ENCODE results near the gene ACTR5. TPM values are rescaled to one million over a fixed set of nuclear protein-coding genes. Genes with fewer than 3 reads are reported as not detected.

ACTR5 gene
- total RNA-seq, 2 donors from 2014 or later, result 7.9 to 11.2 TPM

DNA sequence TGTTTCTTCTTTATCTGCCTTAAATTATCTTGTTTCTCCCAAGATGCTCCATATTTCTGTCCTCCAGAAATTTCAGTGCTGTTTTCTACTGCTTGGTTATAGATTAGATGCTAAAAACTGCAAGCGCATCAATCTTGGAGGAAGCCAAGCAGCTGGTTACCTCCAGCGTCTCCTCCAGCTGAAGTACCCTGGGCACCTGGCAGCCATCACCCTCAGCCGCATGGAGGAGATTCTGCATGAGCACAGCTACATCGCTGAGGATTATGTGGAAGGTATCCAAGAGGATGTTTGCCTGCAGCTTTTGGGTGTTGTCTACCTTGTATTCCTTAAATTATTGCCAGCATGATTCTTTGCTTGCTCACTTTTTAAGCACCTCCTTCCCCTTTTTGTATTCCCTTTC is 3.8 kb downstream of the ACTR5 start:
- Histone ChIP-seq H3K36me3 (ENCODE audit: control insufficient read depth, insufficient read depth, low read length) (peaks cover 51% of the 10 kb centered on the region), H3K9me3 (ENCODE audit: control insufficient read depth, low read length) (no peaks in the 10 kb centered on the region), H3K27me3 (ENCODE audit: control insufficient read depth, insufficient read depth, low read length, poor library complexity, severe bottlenecking) (no peaks in the 10 kb centered on the region), H3K4me1 (ENCODE audit: control insufficient read depth, insufficient read depth, low read length) (peaks cover 3% of the 10 kb centered on the region), H3K9ac (ENCODE audit: extremely low read depth, low read length, poor library complexity, severe bottlenecking) (no peak overlapping the region), H3K4me3 (ENCODE audit: low read length) (no peak overlapping the region), H3K27ac (ENCODE audit: low read depth, low read length) (no peak overlapping the region)
- TF ChIP-seq, protein P1, sequence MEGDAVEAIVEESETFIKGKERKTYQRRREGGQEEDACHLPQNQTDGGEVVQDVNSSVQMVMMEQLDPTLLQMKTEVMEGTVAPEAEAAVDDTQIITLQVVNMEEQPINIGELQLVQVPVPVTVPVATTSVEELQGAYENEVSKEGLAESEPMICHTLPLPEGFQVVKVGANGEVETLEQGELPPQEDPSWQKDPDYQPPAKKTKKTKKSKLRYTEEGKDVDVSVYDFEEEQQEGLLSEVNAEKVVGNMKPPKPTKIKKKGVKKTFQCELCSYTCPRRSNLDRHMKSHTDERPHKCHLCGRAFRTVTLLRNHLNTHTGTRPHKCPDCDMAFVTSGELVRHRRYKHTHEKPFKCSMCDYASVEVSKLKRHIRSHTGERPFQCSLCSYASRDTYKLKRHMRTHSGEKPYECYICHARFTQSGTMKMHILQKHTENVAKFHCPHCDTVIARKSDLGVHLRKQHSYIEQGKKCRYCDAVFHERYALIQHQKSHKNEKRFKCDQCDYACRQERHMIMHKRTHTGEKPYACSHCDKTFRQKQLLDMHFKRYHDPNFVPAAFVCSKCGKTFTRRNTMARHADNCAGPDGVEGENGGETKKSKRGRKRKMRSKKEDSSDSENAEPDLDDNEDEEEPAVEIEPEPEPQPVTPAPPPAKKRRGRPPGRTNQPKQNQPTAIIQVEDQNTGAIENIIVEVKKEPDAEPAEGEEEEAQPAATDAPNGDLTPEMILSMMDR (conservative IDR thresholded peaks at IDR 0.05), result no peak
- Mint-ChIP-seq H3K27ac (no peak overlapping the region), H3K4me1 (peaks cover 8% of the 10 kb centered on the region), H3K9me3 (no peaks in the 10 kb centered on the region), H3K36me3 (ENCODE audit: low read depth) (peaks cover 39% of the 10 kb centered on the region), H3K4me3 (no peak overlapping the region), H3K27me3 (ENCODE audit: insufficient read depth) (peaks cover 13% of the 10 kb centered on the region)
- WGBS, 2 experiments (ENCODE audit: insufficient coverage in 1 of 2, insufficient read length in 1 of 2), result 95 to 96% methylated on average over 2 to 4 of the region's 4 CpGs
- no peak for DNase-seq

DNA sequence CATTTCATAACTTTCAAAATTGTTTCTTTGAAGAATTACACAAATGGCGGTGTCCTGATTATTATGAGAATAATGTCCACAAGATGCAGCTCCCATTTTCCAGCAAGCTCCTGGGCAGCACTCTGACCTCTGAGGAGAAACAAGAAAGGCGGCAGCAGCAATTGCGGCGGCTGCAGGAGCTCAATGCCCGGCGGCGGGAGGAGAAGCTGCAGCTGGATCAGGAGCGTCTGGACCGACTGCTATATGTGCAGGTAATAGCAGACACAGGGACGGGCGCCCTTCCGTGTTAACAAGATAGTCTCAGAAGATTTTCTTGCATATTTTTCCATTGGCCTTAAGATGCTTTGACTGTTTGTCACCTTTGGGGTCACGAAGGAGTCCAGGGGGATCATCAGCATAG is 6.7 kb downstream of the ACTR5 start:
- no peak overlapping the region for H3K27ac ChIP-seq (ENCODE audit: low read depth, low read length)
- H3K4me1 ChIP-seq (ENCODE audit: control insufficient read depth, insufficient read depth, low read length), result peaks cover 3% of the 10 kb centered on the region
- no peak overlapping the region for H3K27ac Mint-ChIP-seq
- no peak overlapping the region for H3K4me3 ChIP-seq (ENCODE audit: low read length)
- peaks cover 73% of the 10 kb centered on the region for H3K36me3 ChIP-seq (ENCODE audit: control insufficient read depth, insufficient read depth, low read length)
- H3K9me3 ChIP-seq (ENCODE audit: control insufficient read depth, low read length), result no peaks in the 10 kb centered on the region
- peaks cover 56% of the 10 kb centered on the region for H3K36me3 Mint-ChIP-seq (ENCODE audit: low read depth)
- no peaks in the 10 kb centered on the region for H3K27me3 ChIP-seq (ENCODE audit: control insufficient read depth, insufficient read depth, low read length, poor library complexity, severe bottlenecking)
- TF ChIP-seq, protein P1 (conservative IDR thresholded peaks at IDR 0.05), result no peak
- DNase-seq, result no peak
- H3K9me3 Mint-ChIP-seq, result no peaks in the 10 kb centered on the region
- H3K4me3 Mint-ChIP-seq, result no peak overlapping the region
- H3K9ac ChIP-seq (ENCODE audit: extremely low read depth, low read length, poor library complexity, severe bottlenecking), result no peak overlapping the region
- 96 to 97% methylated on average over 12 to 13 of the region's 13 CpGs for WGBS, 2 experiments (ENCODE audit: insufficient coverage in 1 of 2, insufficient read length in 1 of 2)
- no peaks in the 10 kb centered on the region for H3K4me1 Mint-ChIP-seq
- H3K27me3 Mint-ChIP-seq (ENCODE audit: insufficient read depth), result no peaks in the 10 kb centered on the region

DNA sequence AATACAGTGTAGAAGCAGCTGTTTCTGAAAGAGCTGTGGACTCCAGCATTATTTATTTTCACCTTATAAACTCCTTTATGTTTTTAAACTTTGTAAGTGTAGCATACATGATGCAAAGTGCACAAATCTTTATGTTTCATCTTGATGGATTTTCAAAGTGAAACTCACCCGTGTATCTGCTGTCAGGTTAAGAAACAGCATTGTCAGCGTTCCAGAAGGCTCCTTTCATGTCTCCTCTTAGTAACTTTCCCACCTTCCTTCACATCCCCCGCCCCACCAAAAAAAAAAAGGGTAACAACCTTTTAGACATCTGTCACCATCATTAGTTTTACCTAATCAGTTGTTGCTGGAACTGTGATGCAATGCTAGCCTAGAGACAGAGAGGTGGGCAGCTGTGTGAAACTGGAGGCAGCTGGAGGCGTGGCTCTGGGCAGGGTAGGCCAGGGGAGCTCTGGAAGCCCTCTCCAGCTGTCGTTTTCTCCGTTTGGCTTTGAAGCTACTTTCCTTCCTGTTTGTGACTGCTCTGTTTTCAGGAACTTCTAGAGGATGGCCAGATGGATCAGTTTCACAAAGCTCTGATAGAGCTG is 7.2 kb downstream of the ACTR5 start:
- H3K27me3 ChIP-seq (ENCODE audit: control insufficient read depth, insufficient read depth, low read length, poor library complexity, severe bottlenecking), result no peaks in the 10 kb centered on the region
- peaks cover 56% of the 10 kb centered on the region for H3K36me3 Mint-ChIP-seq (ENCODE audit: low read depth)
- H3K27ac Mint-ChIP-seq, result no peak overlapping the region
- no peaks in the 10 kb centered on the region for H3K9me3 ChIP-seq (ENCODE audit: control insufficient read depth, low read length)
- H3K27ac ChIP-seq (ENCODE audit: low read depth, low read length), result no peak overlapping the region
- 96 to 97% methylated on average over 5 to 6 of the region's 6 CpGs for WGBS, 2 experiments (ENCODE audit: insufficient coverage in 1 of 2, insufficient read length in 1 of 2)
- DNase-seq, result no peak
- no peak overlapping the region for H3K4me3 ChIP-seq (ENCODE audit: low read length)
- H3K4me3 Mint-ChIP-seq, result no peak overlapping the region
- H3K4me1 Mint-ChIP-seq, result no peaks in the 10 kb centered on the region
- TF ChIP-seq, protein P1 (conservative IDR thresholded peaks at IDR 0.05), result no peak
- H3K4me1 ChIP-seq (ENCODE audit: control insufficient read depth, insufficient read depth, low read length), result peaks cover 3% of the 10 kb centered on the region
- H3K9me3 Mint-ChIP-seq, result no peaks in the 10 kb centered on the region
- no peak overlapping the region for H3K9ac ChIP-seq (ENCODE audit: extremely low read depth, low read length, poor library complexity, severe bottlenecking)
- H3K27me3 Mint-ChIP-seq (ENCODE audit: insufficient read depth), result no peaks in the 10 kb centered on the region
- peaks cover 71% of the 10 kb centered on the region for H3K36me3 ChIP-seq (ENCODE audit: control insufficient read depth, insufficient read depth, low read length)
